Kidney (tissue), 14 donors: Measurements from ENCODE around the gene ZNF761. TPM values are rescaled to one million over a fixed set of nuclear protein-coding genes. Genes with fewer than 3 reads are reported as not detected.
A peak's percentile ranks its signal among the peaks of the same experiment; 100 is the strongest.
"Not testable (repeated sequence)": the region's sequence is repeated elsewhere in the genome, so short reads cannot be mapped to it uniquely, and the experiment has no call there.

Source experiments
- DNase-seq, 5 donors: peaks; one replicate each; pipeline ENCODE4 v3.0.0-alpha.2; 2013 to 2020
- FAIRE-seq: peaks from 2 replicates; lab custom pipeline; 2012; peaks lifted over from hg19 to GRCh38; lab: Jason Lieb, UNC
- H3K27ac ChIP-seq, 2 donors: one replicate each; pipeline ENCODE4 v1.7.0; 2013; ENCODE audit warnings: low read depth in 2 of 2, low read length in 2 of 2, inconsistent platforms in 1 of 2
- H3K27me3 ChIP-seq: one replicate; pipeline ENCODE4 v1.7.1; 2013; ENCODE audit warnings: low read length, inconsistent platforms; ENCODE audit not compliant: control insufficient read depth, insufficient read depth
- H3K36me3 ChIP-seq, 3 donors: one replicate each; pipeline versions ENCODE4 v1.7.0 to v1.7.1; 2013; ENCODE audit warnings: low read length in 3 of 3, control low read depth in 1 of 3, inconsistent platforms in 1 of 3; ENCODE audit not compliant: insufficient read depth in 3 of 3, control insufficient read depth in 2 of 3
- H3K4me1 ChIP-seq, 3 donors: one replicate each; pipeline versions ENCODE4 v1.7.0 to v1.7.1; 2013; ENCODE audit warnings: low read length in 3 of 3, inconsistent platforms in 1 of 3, low read depth in 1 of 3; ENCODE audit not compliant: control insufficient read depth in 2 of 3, insufficient read depth in 2 of 3
- H3K4me3 ChIP-seq, 3 donors: one replicate each; pipeline versions ENCODE4 v1.7.0 to v1.8.1; 2013; ENCODE audit warnings: low read length in 3 of 3, control low read depth in 1 of 3, inconsistent platforms in 1 of 3
- H3K9ac ChIP-seq, 3 donors: one replicate each; pipeline versions ENCODE4 v1.7.0 to v1.7.1; 2013; ENCODE audit warnings: low read length in 3 of 3, control low read depth in 1 of 3, inconsistent platforms in 1 of 3
- H3K9me3 ChIP-seq, 3 donors: one replicate each; pipeline versions ENCODE4 v1.7.0 to v1.7.1; 2013; ENCODE audit warnings: low read length in 3 of 3, control low read depth in 1 of 3, inconsistent platforms in 1 of 3; ENCODE audit not compliant: control insufficient read depth in 2 of 3, insufficient read depth in 1 of 3
- CTCF ChIP-seq: IDR thresholded peaks from 3 replicates; pipeline ENCODE4 v1.5.1; 2012; ENCODE audit warnings: mild to moderate bottlenecking, moderate library complexity, borderline replicate concordance; ENCODE audit not compliant: insufficient read depth; ENCODE audit errors: extremely low read depth
- intact Hi-C: fragments of 100-400 bp; cut with DNase I; formaldehyde crosslinking; loops from one replicate; pipeline ENCODE4 v1.11.1; 2022
- polyA plus RNA-seq: library from polyadenylated mRNA; stranded (reverse); fragments of 350-450 nt; fragmentation: Illumina TruSeq; extraction: RNeasy Lipid Tissue Mini Kit (QIAGEN cat#74804); gene quantifications from one replicate; pipeline ENCODE4 v1.2.3, GENCODE V29; 2014; ENCODE audit warnings: low read depth, low replicate concordance; ENCODE audit not compliant: insufficient read depth
- total RNA-seq: library from RNA; stranded (reverse); fragmentation: NEBNext Ultra II Directional; extraction: Animal tissue kit (Norgen Biotek cat#: 25700); gene quantifications from one replicate; pipeline ENCODE4 v1.2.1, GENCODE V29; 2021
- donor health status: control.
- donor health status: control.
- donor health status: control.
- donor health status: control.
- donor health status: control.
- donor health status: DM: yes; HTN: yes; CAD: no.
- donor health status: Normal renal cell carcinoma (clear cell type).

Gene ZNF761
- total and polyA plus RNA-seq, 2 donors from 2014 or later, result 4.9 to 10.4 TPM

GRCh38 chr19:53492153-53492552 lies 60.4 kb downstream of the ZNF761 start:
- Histone ChIP-seq H3K27ac (no peak overlapping the region), H3K36me3 (peaks cover 2 to 22% (median 8%) of the 10 kb centered on the region in 3 donors), H3K4me3 (no peak overlapping the region), H3K4me1 (no peaks in the 10 kb centered on the region), H3K9ac (no peak overlapping the region), H3K9me3 (peaks cover 3 to 36% (median 10%) of the 10 kb centered on the region in 3 donors), H3K27me3 (no peaks in the 10 kb centered on the region)
- intact Hi-C loops, result no loop called here
- FAIRE-seq, result no peak
- no peak for DNase-seq
- no peak for TF ChIP-seq CTCF

- H3K36me3 ChIP-seq, H3K27me3 ChIP-seq, FAIRE-seq, H3K4me3 ChIP-seq, H3K27ac ChIP-seq, intact Hi-C loops, H3K4me1 ChIP-seq, H3K9ac ChIP-seq: not testable (repeated sequence)
- DNase-seq, result peak in 2 of 5 donors; percentile 24 to 31
- H3K9me3 ChIP-seq, result peaks cover 3 to 15% (median 4%) of the 10 kb centered on the region in 3 donors
Observed at GRCh38 chr19:53497311-53498023, 65.7 kb downstream of the ZNF761 start.

GRCh38 chr19:53498024-53498395 lies 66.2 kb downstream of the ZNF761 start:
- H3K4me1 ChIP-seq, H3K9me3 ChIP-seq, FAIRE-seq, H3K27ac ChIP-seq, intact Hi-C loops, H3K4me3 ChIP-seq, DNase-seq, H3K27me3 ChIP-seq, H3K9ac ChIP-seq, H3K36me3 ChIP-seq: not testable (repeated sequence)

GRCh38 chr19:53503151-53503550 lies 71.4 kb downstream of the ZNF761 start:
- FAIRE-seq, H3K27me3 ChIP-seq, H3K36me3 ChIP-seq, H3K4me3 ChIP-seq, H3K9ac ChIP-seq, intact Hi-C loops, H3K4me1 ChIP-seq, H3K27ac ChIP-seq, H3K9me3 ChIP-seq, DNase-seq: not testable (repeated sequence)

- H3K4me1 ChIP-seq, DNase-seq, intact Hi-C loops, H3K4me3 ChIP-seq, H3K9me3 ChIP-seq, H3K27ac ChIP-seq, FAIRE-seq, H3K36me3 ChIP-seq, H3K27me3 ChIP-seq, H3K9ac ChIP-seq: not testable (repeated sequence)
Observed at GRCh38 chr19:53503671-53504364, 72.0 kb downstream of the ZNF761 start.

- H3K36me3 ChIP-seq, H3K9me3 ChIP-seq, H3K4me1 ChIP-seq, FAIRE-seq, intact Hi-C loops, H3K27me3 ChIP-seq: not testable (repeated sequence)
- Histone ChIP-seq H3K9ac (peak overlapping the region in 1 of 3 donors; percentile 54), H3K27ac (peak overlapping the region in 1 of 2 donors; percentile 32), H3K4me3 (peak overlapping the region; percentile 42 to 48 (median 44))
- peak in 4 of 5 donors; percentile 37 to 52 (median 46) for DNase-seq
Observed at GRCh38 chr19:53504365-53504703, 72.5 kb downstream of the ZNF761 start.
